HG03354 (cell line): ENCODE data around the gene TPSAB1.

Experiments
- ATAC-seq: cut with Tn5 transposase; IDR thresholded peaks from one replicate; pipeline ENCODE4 v1.9.1; 2021; ENCODE audit warnings: mild to moderate bottlenecking; ENCODE audit not compliant: unreplicated experiment, poor library complexity, severe bottlenecking

Gene TPSAB1

GRCh38 chr16:1208239-1208830, 32.2 kb upstream of the TPSAB1 start:
- no peak for ATAC-seq

DNA sequence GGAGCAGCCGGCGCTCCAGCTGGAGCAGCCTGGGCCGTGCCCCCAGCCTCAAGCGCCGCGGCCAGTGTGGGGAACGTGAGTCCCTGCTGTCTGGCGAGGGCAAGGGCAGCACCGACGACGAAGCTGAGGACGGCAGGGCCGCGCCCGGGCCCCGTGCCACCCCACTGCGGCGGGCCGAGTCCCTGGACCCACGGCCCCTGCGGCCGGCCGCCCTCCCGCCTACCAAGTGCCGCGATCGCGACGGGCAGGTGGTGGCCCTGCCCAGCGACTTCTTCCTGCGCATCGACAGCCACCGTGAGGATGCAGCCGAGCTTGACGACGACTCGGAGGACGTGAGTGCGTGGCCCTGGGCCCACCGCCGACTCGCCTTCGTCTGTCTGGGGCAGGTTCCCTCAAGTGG, 31.4 kb upstream of the TPSAB1 start:
- ATAC-seq, result no peak

GRCh38 chr16:1210461-1210860, 30.0 kb upstream of the TPSAB1 start:
- no peak for ATAC-seq

GRCh38 chr16:1211451-1212268, 28.8 kb upstream of the TPSAB1 start:
- ATAC-seq, result no peak

- ATAC-seq, result no peak
Observed at GRCh38 chr16:1212616-1213194, 27.8 kb upstream of the TPSAB1 start.

- no peak for ATAC-seq
Observed at GRCh38 chr16:1213231-1213630, 27.3 kb upstream of the TPSAB1 start.

DNA sequence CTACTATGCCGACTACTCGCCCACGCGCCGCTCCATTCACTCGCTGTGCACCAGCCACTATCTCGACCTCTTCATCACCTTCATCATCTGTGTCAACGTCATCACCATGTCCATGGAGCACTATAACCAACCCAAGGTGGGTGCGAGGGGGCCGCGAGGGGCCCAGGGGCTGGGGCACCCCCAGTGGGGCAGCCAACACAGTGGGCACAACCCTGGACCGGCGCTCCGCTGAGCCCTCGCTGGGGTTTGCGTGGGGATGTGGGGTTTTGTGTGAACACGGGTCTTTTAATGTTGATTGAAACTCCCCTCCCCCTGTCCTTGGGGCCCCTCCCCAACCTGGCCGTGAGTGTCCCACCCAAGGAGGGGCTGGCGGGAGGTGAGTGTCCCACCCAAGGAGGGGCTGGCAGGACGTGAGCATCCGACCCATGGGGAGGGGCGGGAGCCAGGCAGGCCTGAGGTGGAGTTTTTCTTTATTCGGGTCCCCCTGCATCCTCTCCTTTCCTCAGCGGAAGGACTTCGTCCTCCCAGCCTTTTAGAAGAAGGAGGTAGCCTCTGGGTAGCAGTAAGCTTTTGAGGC, 26.6 kb upstream of the TPSAB1 start:
- ATAC-seq, result no peak

DNA sequence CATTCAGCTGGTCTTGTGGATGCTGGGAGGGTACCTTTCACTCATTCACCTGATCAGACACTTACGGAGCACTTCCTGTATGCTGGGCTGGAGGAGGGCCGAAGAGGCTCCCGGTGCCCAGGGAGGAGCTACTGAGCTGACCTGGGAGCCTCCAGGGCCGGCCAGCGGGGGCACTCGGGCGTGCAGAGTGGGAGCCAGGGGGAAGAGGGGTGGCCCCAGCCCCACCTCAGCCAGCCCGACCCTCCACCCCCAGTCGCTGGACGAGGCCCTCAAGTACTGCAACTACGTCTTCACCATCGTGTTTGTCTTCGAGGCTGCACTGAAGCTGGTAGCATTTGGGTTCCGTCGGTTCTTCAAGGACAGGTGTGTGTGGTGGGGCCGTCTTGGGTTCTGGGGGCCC, 25.8 kb upstream of the TPSAB1 start:
- no peak for ATAC-seq

DNA sequence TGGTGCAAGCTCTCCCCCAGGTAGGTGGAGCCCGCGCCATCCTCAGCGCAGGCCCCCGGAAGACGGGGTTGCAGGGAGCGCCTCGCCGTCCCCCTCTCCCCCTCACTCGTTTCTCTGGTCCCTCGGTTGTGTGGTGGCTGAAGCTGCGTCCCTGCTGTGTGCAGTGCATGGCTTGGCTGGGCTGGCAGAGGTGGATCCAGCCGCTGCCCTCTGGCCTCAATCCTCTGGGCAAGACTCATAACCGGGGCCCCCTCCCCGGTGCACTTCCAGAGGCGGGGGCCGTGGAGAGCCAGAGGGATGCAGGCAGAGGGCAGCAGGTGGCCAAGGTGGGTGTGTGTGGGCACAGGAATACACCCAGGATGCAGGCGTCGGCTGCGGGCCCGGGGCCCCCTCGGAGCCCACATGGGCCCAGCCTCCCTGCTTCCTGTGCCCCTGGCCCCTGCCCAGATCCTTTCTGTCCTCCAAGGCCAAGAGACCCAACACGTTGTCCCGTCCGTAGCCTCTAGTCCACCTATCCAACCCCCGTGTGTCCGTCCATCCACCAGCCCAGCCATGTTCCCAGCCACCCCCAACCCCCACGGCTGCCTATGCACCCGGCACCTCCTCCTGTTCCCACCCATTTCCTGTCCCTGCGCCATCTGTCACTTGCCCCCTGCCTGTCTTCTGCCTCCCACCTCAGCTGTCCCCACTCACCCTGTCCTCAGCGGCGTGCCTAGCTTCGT, 24.8 kb upstream of the TPSAB1 start:
- ATAC-seq, result no peak

- no peak for ATAC-seq
Observed at GRCh38 chr16:1216296-1216619, 24.2 kb upstream of the TPSAB1 start.

DNA sequence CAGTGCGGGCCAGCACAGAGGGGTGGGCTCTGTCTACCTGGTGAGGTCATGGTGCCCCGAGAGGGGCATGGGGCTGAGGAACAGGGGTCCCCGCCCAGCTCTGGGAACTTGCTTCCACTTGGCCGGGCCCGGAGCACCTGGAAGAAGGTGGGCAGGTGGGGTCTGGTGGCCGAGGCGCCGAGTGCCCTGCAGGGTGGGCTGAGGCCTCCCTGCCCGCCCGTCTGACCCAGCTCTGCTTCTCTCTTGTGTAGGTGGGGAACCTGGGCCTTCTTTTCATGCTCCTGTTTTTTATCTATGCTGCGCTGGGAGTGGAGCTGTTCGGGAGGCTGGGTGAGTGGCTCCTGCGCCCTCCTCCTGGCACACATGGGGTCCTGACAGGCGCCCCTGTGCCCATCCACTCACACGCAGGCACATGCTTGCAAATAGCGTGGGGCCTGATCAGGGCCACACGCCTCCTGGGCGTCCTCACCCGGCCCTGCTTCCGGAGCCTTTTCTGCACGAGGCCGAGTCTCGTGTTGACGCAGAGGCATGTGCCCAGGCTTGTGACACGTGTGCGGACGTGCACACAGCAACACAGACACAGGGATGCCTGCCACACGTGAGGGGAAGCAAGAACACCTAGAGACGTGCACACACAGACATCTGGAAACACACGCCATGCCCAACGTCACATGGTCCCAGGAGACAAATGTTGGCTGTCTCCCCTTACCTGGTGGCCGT, 23.7 kb upstream of the TPSAB1 start:
- ATAC-seq, result no peak

DNA sequence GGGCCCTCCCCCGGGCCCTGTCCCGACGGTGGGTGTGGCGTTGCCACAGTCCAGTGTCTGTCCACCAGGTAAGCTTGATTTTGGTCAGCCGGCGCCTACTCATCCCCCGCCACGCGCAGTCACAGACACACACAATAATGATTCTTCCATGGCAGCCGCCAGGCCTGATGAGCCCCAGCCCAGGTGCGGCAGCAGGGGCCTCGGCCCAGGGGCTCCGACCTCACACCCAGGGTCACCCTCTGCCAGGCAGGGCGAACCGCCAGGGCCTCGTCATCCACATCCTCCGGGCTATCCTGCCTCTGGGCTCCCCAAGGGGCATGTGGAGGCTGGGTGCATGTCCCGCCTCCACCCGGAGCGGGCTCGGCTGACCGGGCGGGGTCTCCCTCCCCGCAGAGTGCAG, 23.0 kb upstream of the TPSAB1 start:
- ATAC-seq, result no peak

- ATAC-seq, result no peak
Observed at GRCh38 chr16:1218061-1218929, 22.2 kb upstream of the TPSAB1 start.

DNA sequence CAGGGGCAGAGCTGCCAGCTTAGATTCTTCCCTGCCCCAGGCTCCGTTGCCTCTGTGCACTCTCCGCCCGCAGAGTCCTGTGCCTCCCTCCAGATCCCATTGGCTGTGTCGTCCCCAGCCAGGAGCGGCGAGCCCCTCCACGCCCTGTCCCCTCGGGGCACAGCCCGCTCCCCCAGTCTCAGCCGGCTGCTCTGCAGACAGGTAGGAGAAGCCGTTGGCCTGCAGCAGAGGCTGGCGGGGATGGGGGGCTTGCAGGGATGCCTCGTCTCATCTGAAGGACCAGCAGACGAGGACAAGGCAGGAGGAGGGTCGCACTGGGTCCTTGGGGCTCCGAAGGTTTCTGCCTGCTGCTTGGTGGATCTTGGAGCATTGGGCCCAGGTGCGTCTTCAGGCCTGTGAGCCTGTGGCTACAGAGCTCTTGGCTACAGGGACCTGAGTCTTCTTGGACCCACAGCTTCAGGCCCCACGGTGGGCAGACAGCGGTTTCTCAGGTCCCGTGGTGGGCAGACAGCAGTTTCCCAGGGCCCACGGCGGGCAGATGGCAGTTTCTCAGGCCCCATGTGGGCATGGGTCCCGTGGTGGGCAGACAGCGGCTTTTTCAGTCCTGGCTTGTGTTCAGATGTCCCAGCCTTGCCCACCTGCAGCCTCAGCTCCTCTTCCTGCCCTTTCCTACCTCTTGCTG, 21.4 kb upstream of the TPSAB1 start:
- ATAC-seq, result no peak

DNA sequence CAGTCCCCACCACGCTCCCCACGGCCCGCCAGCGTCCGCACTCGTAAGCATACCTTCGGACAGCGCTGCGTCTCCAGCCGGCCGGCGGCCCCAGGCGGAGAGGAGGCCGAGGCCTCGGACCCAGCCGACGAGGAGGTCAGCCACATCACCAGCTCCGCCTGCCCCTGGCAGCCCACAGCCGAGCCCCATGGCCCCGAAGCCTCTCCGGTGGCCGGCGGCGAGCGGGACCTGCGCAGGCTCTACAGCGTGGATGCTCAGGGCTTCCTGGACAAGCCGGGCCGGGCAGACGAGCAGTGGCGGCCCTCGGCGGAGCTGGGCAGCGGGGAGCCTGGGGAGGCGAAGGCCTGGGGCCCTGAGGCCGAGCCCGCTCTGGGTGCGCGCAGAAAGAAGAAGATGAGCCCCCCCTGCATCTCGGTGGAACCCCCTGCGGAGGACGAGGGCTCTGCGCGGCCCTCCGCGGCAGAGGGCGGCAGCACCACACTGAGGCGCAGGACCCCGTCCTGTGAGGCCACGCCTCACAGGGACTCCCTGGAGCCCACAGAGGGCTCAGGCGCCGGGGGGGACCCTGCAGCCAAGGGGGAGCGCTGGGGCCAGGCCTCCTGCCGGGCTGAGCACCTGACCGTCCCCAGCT, 20.3 kb upstream of the TPSAB1 start:
- no peak for ATAC-seq

GRCh38 chr16:1220841-1221627, 19.5 kb upstream of the TPSAB1 start:
- ATAC-seq, result no peak
